ELF-1 (cell line): ENCODE results near the gene RSPO4.
"Not testable (repeated sequence)": the region's sequence is repeated elsewhere in the genome, so short reads cannot be mapped to it uniquely, and the experiment has no call there.

Experiments used
- DNase-seq: peaks from one replicate; pipeline ENCODE4 v3.0.0-alpha.2; 2016; ENCODE audit warnings: low read depth, low spot score

Gene RSPO4

DNA sequence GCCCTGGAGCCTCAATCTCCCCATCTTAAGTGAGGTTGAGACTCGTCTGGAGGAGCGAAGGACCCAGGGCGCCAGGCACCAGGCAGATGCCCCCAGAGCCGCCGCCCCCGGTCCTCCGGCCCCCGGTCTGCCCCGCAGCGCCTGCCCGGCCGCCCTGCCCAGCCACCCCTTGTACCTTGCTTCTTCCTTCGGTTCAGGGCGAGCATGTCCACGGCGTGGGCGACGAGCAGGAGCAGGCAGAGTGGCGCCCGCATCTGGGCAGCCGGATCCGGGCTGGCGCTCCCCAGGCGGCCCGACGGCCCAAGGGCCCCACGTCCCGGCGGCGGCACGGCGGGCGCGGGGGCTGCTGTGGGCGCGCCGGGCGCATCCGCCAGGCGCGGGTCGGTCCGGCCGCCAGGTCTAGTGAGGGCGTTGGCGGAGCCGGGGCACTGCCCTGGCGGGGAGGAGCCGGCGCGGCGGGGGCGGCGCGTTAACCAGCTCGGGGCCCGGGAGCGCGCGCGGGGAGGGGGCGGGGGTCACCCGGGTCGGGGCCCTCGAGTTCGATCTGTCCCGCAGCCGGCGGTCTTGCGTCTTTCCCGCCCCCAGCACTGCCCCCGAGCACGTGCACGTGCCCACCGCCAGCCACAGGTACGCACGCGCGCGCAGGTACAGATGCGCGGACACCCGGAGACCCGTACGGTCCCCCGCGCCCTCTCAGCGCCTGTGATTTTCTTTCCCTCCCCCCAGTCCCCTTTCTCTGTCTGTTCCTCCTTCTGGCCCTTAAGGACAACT, at the start of gene RSPO4:
Gene RSPO4 (minus strand): TSS at position 401 of the 771 bp plus-strand sequence. CDS start 147 bp downstream, at position 254.
- DNase-seq, result no peak

DNA sequence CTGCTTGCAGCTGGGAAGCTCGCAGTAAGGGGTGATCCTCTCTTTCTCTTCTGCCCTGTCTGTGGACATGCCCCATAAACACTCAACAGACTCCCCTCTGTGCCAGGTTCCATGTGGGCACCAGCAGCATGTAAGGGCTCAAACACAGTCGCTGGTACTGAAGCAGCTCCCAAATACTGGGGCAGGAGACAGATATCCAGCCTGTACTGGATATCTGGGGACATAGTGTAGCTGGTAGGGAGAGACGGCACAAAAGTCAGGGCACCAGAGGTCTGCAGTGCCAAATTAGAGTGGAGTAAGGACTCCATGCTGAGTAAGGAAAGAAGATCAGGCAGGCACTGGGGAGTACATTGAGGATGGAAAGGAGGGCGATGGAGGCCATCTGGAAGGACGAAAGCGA, 48.3 kb upstream of the RSPO4 start:
- no peak for DNase-seq

DNA sequence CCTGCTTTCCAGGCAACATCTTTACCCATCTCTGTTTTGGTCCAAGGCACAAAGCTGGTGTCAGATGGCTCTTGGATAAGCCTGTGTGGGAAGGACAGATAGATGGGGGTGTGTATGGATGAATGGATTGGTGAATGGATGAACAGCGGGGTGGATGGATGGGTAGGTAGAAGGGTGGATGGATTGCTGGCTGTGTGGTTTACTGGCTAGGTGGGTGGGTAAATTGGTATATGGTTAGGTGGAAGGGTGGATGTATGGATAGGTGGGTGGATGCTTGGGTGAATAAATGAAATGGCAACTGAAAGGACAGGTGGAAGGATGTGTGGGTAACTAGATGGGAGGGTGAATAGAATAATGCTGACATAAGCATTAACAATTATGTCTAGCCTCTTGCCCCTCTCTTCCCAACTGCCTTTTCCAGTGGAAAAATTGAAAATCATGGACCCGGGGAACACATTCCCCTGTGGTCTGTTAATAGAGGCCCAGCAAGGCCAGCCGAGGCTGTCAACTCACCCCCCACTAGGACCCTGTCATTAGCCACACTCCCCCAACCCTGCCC, 43.8 kb upstream of the RSPO4 start:
- no peak for DNase-seq

DNA sequence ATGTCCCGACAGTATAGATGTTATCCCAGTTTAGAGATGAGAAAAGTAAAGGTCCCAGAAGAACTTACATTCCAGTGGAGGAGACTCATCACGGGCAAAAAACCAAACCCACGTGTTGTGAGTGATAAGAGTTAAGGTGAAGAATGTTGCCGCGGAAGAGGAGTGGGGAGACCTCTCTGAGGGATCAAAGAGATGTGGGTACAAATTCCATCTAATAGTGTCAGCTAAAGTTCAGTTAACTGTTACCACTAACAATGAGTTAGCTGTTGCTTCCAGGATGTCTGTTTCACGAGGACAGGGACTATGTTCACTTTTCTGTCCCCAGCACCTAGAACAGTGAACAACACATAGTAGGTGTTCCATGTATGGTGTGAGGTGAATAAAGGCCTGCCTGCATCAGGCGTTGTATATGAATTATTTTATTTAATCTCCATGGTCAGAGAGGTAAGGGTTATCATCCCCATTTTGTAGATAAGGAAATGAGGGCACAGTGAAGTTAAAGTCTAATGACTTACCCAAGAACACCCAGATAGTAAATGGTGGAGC, 39.8 kb upstream of the RSPO4 start:
- DNase-seq, result no peak

DNA sequence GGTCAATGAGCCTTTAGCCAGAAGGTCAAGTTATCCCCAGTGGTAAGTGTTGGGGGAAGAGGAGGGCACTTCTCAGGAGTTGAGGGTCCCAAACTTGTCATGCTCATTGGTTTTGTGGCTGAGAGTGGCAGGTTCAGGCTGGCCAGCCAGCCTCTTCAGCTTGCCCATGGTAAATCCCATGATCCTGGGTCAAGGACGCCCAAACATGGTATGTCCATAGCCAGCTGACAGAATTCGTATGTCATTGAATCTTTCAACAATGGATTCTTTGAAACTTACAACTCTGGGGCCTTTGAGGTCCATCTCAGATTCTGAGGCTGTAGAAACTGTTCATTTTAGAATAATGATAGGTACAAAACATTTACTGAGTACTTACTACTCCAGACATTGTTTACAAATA, 36.1 kb upstream of the RSPO4 start:
- DNase-seq, result no peak

DNA sequence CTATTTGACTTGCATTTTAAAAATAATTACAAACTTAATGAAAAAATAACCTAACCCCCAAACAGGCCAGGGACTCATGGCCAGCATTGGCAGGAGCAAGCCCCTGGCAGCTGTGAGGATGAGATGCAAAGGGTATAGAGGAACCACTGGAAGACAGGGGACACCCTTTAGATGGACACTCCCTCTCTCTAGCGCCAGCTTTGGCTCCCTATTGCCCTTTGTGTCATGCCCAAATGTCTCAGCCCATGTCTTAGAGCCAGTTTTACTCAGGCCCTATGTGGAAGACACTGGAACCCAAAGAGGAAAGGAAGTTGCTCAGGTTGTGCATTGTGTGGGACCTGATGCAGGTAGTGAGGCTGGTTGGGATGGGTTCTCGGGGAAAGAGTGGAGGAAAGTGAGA, 34.9 kb upstream of the RSPO4 start:
- no peak for DNase-seq

DNA sequence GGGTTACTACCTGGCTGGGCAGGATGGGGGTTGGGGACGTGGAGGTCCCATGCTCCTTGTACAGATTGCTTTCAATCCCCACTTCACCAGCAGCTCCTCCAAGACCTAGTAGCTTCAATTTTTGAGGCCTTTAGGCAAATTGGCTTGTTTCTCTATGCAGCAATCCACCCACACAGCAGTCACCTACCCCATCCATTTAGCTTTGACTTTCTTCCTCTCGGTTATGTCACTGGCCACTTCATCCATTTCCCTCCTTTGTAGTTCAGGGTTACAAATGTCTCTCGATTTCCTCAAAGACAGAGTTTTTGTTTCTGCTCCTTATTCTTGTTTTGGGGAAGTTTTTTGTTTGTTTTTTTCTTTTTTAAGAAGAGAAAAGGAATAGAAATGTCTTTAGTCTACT, 33.4 kb upstream of the RSPO4 start:
- DNase-seq, result no peak

DNA sequence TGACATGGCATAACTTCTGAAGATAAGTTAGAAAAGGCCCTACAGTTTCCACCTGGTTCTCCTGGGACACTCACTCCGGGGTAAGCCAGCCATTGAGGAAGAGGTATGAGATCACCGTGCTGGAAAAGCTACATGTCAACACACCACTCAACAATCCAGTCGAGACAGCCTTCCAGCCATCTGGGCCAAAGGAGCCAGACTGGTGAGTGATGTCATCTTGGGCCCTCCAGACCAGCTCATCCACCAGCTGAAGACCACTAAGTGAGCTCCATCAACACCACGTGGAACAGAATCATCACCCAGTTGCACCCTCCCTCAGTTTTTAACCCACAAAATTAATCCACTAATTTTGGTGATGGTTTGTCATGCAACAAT, 32.3 kb upstream of the RSPO4 start:
- DNase-seq, result no peak

DNA sequence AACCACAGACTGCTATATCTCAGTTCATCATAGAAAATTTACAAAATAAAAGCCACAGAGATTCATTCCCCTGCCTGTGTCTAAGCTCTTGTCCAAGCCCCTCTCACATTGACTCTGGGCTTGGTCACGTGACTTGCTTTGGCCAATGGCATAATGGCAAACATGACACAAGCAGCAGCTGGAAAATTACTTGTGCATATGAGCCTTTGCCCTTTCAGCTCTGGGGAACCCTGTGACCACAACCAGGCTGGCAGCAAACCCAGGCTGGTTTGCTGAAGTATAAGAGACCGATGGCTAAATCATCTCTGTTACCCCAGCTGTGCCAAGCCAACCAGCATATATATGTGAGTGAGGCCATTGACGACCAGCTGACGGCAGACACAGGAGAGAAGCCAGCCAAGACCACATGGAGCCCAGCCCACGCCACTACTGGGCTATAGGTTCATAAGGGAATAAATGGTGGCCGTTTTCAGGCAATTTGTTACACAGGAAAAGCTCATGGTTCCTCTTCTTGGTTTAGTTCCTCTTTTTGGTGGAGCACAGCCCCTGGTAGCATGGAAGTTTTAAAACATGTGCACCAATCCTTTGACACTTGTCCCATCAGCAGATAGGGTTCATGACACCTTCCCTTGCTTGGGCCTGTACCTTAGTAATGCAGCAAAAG, 31.8 kb upstream of the RSPO4 start:
- DNase-seq, result no peak

DNA sequence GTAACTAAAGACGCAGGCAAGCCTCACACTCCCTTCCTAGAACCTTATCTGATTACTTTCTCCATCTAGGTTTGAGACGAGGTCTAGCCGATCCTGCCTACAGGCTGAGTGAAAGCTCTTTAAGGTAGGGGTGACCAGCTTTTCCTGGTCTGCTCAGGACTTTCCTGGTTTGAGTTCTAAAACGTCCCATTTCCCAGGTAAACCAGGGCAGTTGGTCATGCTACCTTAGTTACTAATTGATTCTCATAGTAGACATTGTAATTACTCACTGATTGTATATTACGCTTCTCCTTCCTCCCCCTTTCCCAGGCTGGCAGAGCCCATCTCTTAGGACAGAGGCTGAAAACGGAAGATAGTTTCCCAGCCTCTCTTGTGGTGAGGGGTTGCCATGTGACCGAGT, 27.9 kb upstream of the RSPO4 start:
- no peak for DNase-seq

DNA sequence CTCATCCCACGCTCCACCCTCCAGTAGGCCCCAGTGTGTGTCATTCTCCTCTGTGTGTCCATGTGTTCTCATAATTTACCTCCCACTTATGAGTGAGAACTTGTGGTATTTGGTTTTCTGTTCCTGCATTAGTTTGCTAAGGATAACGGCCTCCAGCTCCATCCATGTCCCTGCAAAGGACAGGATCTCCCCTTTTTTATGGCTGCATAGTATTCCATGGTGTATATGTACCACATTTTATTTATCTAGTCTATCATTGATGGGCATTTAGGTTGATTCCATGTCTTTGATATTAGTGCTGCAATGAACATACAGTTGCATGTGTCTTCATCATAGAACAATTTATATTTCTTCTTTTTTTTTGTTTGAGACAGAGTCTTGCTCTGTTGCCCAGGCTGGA, 24.1 kb upstream of the RSPO4 start:
- DNase-seq, result not testable (repeated sequence)

DNA sequence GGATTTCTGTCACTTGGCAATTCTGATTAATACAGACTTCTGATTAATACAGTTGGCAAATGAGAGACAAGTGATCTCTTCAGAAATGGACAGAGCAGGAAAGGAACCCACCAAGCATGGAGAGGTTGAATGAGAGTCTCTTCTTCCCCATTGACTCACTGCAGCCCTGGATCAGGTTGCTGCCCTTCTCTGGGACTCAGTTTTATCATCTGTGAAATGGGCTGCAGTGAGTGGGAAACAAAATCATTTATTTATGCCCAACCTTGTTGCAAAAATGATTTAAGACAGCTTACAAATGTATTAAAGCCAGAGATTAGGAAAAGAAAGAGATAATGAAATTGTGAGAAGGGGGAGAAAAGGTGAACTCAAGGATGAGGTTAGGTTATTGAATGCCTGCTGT, 20.8 kb upstream of the RSPO4 start:
- no peak for DNase-seq

DNA sequence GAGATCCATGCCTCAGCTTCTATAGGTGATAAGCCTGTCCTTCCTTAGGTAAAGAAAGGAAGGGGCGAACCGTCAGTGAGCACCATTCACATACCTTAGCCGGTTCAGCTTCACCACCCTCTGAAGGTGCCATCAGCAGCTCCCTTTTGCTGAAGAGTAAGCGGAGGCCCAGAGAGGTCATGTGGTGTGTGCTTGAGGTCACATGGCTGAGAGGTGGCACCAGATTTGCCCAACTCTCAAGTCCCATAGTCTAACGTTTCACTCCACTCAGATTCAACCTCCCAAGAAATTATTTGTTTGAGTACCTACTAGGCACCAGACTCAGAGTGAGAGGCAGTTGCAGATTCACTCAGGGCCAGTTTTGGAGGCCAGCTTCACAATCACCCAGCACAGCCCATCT, 18.5 kb upstream of the RSPO4 start:
- no peak for DNase-seq

DNA sequence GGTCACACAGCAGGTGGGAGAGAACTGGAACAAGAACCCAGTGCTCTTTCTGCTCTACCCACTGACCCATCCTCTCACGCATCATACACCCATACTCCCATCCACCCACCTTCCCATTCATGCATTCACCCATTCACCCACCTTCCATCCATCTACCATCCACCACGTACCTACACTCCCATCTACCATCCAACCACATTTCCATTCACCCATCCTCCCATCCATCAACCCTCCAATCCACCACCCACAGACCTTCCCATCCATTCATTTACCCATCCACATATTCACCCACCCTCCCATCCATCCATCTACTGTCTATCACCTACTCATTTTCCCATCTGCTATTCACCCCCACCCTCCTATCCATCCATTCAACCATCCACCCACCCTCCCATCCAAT, 17.2 kb upstream of the RSPO4 start:
- DNase-seq, result no peak

DNA sequence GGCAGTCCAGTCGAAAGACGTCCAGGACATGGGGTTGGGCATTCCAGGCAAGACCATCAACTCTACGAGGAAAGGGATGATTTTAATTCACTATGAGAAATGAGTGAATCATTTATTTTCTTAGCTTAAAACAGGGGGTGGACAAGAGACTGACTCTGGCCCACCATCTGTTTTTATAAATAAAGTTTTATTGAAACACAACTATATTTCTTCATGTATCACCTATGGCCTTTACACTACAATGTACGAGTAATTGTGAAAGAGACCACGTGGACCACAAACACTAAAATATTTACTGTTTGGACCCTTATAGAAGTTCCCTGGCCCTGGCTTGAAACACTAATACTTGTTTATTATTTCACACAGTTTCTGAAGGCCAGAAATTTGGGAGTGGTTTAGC, 15.6 kb upstream of the RSPO4 start:
- no peak for DNase-seq

DNA sequence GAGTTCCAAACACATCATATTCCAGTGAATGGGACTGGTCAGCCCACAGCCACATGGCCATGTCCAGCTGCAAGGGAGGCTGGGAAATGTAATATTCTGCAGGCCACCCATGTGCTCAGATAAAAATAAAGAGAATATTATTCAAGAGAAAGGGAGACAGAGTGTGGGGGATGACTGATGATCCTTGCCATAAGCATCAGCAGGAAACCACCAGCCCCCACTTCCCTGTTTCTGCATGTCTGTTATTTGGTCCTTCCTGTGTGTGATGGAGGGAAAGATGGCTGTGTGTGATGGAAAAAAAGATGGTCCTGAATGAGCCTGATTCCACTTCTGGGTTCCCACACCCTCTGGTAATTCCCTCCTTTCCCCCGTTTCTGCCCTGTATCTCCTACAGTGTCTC, 13.1 kb upstream of the RSPO4 start:
- no peak for DNase-seq

DNA sequence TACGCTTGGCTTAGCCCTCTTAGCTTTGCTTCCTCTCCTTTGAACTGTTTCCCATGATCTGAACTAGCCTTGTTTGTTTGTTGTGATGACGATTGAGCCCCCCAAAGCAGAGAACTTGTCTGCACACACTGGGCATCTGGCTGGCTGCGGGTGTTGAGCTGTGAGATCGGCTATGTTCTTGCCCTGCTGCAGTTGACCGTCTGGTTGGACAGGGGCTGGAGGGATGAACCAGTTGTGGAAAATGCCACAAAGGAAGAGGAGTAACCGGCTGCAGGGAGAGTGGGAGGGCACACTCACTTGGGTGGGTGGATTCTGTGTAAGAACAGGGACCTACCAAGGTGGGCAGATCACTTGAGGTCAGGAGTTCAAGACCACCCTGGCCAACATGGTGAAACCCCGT, 12.4 kb upstream of the RSPO4 start:
- no peak for DNase-seq

DNA sequence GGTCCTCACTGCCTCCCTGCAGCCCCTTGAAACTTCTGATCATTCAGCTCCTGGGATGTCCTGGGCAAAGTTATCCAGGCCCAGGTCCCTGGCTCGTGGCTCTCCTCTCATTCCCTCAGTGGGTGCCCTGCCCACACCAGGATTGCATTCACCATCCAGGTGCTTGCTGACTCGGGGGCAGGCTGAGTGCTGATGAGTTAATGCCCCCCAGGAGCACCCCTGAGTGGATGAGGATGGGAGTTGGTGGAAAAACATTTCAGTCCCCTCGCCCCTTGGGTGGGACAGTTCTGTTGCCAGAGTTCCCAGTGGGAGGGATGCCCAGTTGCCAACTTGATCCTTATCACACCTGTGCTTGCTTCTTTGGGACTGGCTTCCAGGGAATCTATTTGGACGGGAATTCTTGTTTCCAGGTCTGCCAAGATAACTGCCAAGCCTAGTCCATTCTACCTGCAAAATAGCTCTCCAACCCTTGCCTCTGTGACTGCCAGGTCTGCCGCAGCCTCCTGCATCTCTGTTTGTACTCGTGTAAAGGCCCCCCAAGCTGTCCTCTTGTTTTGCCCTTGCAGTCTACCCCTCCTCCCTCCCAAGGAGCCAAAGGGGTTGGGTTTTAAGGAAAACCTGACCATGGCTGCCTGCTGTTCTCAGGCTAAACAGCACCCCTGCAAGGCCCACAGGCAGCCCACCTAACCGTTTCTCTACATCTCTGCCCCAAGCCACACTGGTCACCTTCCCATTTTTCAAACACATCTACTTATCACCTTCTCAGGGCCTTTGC, 11.6 kb upstream of the RSPO4 start:
- no peak for DNase-seq

DNA sequence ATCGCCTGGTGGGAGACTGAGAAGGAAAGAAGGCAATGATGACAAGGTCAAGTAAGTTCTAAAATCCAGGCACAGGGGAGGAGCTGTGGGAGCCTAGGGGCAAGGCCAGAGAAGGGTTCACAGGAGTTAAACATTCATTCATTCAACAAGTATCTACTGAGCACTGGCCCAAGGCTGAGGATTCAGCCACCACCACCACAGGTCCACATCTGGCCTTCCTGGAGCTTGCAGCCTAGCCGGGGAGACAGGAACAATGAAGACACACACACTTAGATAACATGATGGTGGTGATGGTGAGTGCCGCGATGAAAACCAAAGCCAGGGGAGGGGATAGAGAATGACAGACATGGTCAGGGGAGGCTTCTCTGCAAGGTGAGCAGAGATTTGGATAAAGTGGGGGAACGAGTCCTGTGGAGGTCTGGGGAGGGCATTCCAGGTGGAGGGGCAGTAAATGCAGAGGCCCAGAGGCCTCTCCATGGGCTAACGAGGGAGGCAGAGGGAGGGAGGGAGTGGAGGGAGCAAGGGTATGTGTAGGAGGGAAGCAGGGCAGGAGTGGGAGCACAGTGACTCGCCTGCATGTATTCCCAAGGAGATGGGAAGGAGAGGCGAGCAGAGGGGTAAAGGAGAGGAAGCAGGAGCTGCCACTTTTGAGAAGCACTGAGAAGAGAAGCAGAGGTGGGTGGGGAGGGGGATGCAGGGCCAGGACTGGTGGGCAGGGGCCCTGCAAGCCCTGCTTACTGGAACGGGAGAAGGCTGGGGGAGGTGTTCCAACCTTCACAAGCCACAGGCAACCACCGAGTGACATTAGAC, 10.5 kb upstream of the RSPO4 start:
- DNase-seq, result no peak

DNA sequence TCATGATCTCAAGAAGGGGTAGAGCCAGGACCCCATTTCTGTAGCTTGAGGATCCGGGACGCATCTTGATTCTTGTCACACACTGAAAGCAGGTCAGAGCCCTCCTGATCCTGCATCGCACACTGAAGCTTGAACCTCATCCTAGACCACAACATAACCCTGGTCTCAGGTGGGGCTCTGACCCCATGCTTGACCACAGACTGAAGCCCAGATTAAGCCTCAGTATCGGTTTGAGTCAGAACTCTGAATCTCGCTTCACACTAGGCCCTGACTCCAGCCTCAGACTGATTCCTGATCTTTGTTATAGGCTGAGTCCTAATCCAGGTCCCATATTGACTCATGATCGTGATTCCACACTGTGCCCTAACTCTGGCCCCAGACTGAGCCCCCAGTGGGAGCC, 8.5 kb upstream of the RSPO4 start:
- no peak for DNase-seq

DNA sequence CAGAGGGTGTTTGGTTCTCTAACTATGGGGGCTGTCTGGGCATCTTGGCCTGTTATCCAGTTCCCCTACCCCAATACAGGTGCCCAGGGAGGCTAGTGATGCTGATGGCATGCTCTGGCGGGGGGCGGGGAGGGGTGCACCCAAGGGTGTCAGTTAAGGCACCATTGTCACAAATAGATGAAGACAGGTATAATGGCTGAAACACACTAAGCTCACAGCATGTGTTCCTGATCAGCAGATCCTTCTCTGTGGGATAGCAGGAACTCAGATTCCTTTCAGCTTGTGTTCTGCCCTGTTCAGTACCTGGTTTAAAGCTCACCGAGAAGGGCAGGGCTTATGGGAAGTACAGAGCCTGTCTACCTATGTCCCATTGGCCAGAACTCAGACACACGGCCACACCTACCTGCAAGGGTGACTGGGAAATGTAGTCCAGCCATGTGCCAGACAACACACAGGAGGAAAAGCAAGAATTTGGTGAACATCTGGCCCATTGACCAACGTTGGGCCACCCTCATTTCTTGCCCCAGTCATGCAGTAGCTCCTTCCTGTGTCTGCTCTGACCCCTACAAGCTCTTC, 3.4 kb upstream of the RSPO4 start:
- peak; percentile 69 for DNase-seq
